ENCODE results near the gene FAM227A. TPM values are rescaled to one million over a fixed set of nuclear protein-coding genes. Genes with fewer than 3 reads are reported as not detected.

Gene FAM227A
- total and polyA plus RNA-seq, 2 of the 13 experiments (the other 11 are each of a cell fraction or from before 2014, with no cell fraction given) = 1.0 to 1.5 TPM

DNA sequence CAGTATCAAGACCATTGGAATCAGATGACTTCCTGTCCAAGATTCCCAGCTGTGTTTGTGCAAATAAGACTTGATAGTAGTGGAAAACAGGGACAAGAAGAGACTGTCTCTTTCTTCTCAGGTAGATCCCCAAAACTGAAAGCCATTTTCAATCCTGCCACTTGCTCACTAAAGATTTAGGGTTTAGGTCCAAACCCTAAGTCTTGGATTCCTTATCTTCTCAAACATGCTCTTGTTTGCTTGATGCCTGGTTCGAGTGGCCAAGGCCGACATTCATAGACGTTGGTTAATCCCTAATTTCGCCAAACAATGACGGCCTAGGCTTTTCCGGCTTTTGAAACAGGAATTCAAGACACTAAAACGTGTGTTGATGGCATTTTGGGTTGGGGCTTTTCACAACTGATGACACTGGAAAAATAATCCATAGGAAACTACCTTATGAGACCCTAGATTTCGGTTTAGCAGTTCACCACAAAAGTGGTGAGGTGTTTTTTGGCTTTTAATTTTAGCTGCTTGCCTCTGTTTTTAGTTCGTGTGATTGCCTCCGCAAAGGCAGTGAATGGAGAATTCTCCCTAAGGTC lies 48.6 kb upstream of the FAM227A start (continued):
- TF ChIP-seq, protein P1, sequence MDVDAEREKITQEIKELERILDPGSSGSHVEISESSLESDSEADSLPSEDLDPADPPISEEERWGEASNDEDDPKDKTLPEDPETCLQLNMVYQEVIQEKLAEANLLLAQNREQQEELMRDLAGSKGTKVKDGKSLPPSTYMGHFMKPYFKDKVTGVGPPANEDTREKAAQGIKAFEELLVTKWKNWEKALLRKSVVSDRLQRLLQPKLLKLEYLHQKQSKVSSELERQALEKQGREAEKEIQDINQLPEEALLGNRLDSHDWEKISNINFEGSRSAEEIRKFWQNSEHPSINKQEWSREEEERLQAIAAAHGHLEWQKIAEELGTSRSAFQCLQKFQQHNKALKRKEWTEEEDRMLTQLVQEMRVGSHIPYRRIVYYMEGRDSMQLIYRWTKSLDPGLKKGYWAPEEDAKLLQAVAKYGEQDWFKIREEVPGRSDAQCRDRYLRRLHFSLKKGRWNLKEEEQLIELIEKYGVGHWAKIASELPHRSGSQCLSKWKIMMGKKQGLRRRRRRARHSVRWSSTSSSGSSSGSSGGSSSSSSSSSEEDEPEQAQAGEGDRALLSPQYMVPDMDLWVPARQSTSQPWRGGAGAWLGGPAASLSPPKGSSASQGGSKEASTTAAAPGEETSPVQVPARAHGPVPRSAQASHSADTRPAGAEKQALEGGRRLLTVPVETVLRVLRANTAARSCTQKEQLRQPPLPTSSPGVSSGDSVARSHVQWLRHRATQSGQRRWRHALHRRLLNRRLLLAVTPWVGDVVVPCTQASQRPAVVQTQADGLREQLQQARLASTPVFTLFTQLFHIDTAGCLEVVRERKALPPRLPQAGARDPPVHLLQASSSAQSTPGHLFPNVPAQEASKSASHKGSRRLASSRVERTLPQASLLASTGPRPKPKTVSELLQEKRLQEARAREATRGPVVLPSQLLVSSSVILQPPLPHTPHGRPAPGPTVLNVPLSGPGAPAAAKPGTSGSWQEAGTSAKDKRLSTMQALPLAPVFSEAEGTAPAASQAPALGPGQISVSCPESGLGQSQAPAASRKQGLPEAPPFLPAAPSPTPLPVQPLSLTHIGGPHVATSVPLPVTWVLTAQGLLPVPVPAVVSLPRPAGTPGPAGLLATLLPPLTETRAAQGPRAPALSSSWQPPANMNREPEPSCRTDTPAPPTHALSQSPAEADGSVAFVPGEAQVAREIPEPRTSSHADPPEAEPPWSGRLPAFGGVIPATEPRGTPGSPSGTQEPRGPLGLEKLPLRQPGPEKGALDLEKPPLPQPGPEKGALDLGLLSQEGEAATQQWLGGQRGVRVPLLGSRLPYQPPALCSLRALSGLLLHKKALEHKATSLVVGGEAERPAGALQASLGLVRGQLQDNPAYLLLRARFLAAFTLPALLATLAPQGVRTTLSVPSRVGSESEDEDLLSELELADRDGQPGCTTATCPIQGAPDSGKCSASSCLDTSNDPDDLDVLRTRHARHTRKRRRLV (CRISPR knock-in tag; IDR thresholded peaks at IDR 0.05) = no peak
- TF ChIP-seq, protein P2, sequence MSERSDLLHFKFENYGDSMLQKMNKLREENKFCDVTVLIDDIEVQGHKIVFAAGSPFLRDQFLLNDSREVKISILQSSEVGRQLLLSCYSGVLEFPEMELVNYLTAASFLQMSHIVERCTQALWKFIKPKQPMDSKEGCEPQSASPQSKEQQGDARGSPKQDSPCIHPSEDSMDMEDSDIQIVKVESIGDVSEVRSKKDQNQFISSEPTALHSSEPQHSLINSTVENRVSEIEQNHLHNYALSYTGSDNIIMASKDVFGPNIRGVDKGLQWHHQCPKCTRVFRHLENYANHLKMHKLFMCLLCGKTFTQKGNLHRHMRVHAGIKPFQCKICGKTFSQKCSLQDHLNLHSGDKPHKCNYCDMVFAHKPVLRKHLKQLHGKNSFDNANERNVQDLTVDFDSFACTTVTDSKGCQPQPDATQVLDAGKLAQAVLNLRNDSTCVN (CRISPR knock-in tag; IDR thresholded peaks at IDR 0.05; ENCODE audit: borderline replicate concordance) = no peak
- TF ChIP-seq ZNF660 (CRISPR knock-in tag; IDR thresholded peaks at IDR 0.05; ENCODE audit: borderline replicate concordance, low read depth) (no peak), FOXA3 (CRISPR knock-in tag; IDR thresholded peaks at IDR 0.05) (0 out of 2 replicates have a peak, but pooled peaks have one; percentile 4), ZFX (CRISPR knock-in tag; IDR thresholded peaks at IDR 0.05; ENCODE audit: low read depth) (peak; percentile 51), ZNF530 (CRISPR knock-in tag; IDR thresholded peaks at IDR 0.05; ENCODE audit: low read depth) (no peak)

Data from HepG2 (cell line).